Measurements from ENCODE around the gene BAG5.

DNA sequence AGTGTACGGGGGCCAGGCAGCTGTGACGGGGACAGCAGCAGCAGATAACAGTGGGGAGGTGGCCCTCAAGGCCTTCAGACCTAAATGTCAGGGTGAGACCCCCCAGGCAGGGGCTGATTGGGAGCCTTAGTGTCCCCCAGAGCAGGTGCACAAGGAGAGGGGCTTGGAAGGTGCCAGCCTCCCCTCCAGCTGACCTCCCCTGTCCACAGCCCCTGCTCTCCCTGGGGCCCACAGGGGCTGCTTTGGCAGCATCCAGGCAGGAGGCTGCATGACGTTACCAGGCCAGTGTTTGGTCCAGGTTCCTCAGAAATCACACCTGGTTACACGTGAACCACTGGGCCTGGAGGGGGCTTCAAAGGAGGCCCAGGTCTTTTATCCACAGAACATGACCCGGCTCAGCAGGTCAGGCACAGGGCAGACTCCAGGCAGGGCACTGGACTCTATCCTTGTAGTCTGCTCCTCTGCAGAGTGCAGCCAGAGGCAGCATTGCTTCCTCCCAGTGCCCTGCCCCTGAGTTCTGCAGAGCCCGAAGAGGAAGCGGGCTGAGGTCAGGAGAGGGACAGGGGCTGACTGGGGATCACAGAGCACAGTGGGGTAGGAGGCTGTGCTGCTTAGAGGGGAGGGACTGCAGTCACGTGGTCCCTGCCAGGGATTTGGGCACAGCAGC is 36.1 kb downstream of the BAG5 start:
- TF ChIP-seq EZH2 (IDR thresholded peaks at IDR 0.05; ENCODE audit: insufficient read depth, poor library complexity, severe bottlenecking) (no peak), EZH2phosphoT487 (IDR thresholded peaks at IDR 0.05; ENCODE audit: insufficient read depth, low read depth) (no peak)
